Measurements from ENCODE around the gene POLG. TPM values are rescaled to one million over a fixed set of nuclear protein-coding genes. Genes with fewer than 3 reads are reported as not detected.

Gene POLG
- total and polyA plus RNA-seq, 2 of the 13 experiments (the other 11 are each of a cell fraction or from before 2014, with no cell fraction given): 26.6 to 35.5 TPM

- TF ChIP-seq CTCF (CRISPR knock-in tag; IDR thresholded peaks at IDR 0.05) (peak; percentile 97), ATRX (CRISPR knock-in tag; IDR thresholded peaks at IDR 0.05; ENCODE audit: borderline replicate concordance) (no peak), RXRA (CRISPR knock-in tag; IDR thresholded peaks at IDR 0.05) (peak; percentile 62; the same call in 1 of the 2 replicates), PITX1 (CRISPR knock-in tag; IDR thresholded peaks at IDR 0.05) (peak; percentile 60; the same call in 1 of the 2 replicates), MED8 (CRISPR knock-in tag; IDR thresholded peaks at IDR 0.05; ENCODE audit: insufficient replicate concordance) (peak; percentile 36), ZNF768 (CRISPR knock-in tag; IDR thresholded peaks at IDR 0.05) (peak; percentile 57; the same call in 1 of the 2 replicates), ERF (CRISPR knock-in tag; IDR thresholded peaks at IDR 0.05) (peak; percentile 38; the same call in 1 of the 2 replicates), BORCS8-MEF2B (CRISPR knock-in tag; IDR thresholded peaks at IDR 0.05) (0 out of 2 replicates have a peak, but pooled peaks have one; percentile 33), TGIF2 (CRISPR knock-in tag; IDR thresholded peaks at IDR 0.05) (no peak), CSRNP1 (CRISPR knock-in tag; IDR thresholded peaks at IDR 0.05) (no peak), ZNF414 (CRISPR knock-in tag; IDR thresholded peaks at IDR 0.05) (peak; percentile 57; the same call in 1 of the 2 replicates), NR2F6 (IDR thresholded peaks at IDR 0.05) (no peak), NR2F6 (CRISPR knock-in tag; IDR thresholded peaks at IDR 0.05) (0 out of 2 replicates have a peak, but pooled peaks have one; percentile 54), ZBTB46 (CRISPR knock-in tag; IDR thresholded peaks at IDR 0.05; ENCODE audit: borderline replicate concordance) (no peak), ZSCAN30 (CRISPR knock-in tag; IDR thresholded peaks at IDR 0.05) (no peak), RELA (CRISPR knock-in tag; IDR thresholded peaks at IDR 0.05) (no peak), KAT8 (CRISPR knock-in tag; IDR thresholded peaks at IDR 0.05) (peak; percentile 42; the same call in 1 of the 2 replicates), HNRNPLL (IDR thresholded peaks at IDR 0.05; ENCODE audit: low read depth, low read length, poor library complexity, severe bottlenecking) (peak; percentile 12), ETV5 (CRISPR knock-in tag; IDR thresholded peaks at IDR 0.05; ENCODE audit: borderline replicate concordance) (peak; percentile 49), RFX1 (IDR thresholded peaks at IDR 0.05) (no peak), ATAD3A (CRISPR knock-in tag; IDR thresholded peaks at IDR 0.05) (no peak)
- TF ChIP-seq, protein P1, sequence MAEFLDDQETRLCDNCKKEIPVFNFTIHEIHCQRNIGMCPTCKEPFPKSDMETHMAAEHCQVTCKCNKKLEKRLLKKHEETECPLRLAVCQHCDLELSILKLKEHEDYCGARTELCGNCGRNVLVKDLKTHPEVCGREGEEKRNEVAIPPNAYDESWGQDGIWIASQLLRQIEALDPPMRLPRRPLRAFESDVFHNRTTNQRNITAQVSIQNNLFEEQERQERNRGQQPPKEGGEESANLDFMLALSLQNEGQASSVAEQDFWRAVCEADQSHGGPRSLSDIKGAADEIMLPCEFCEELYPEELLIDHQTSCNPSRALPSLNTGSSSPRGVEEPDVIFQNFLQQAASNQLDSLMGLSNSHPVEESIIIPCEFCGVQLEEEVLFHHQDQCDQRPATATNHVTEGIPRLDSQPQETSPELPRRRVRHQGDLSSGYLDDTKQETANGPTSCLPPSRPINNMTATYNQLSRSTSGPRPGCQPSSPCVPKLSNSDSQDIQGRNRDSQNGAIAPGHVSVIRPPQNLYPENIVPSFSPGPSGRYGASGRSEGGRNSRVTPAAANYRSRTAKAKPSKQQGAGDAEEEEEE (CRISPR knock-in tag; IDR thresholded peaks at IDR 0.05; ENCODE audit: borderline replicate concordance): no peak
Measured at GRCh38 chr15:89358755-89359439, 24.3 kb upstream of the POLG start (continued).

Data from HepG2 (cell line).